HUES6 (cell line): Measurements from ENCODE around the gene UGT1A7.
"Not testable (repeated sequence)": the region's sequence is repeated elsewhere in the genome, so short reads cannot be mapped to it uniquely, and the experiment has no call there.

Source experiments
- H3K27ac ChIP-seq: 2 replicates; pipeline ENCODE4 v1.7.0; 2013; ENCODE audit warnings: low read depth, mild to moderate bottlenecking, low read length, inconsistent platforms
- H3K27me3 ChIP-seq: 2 replicates; pipeline ENCODE4 v1.6.1; 2013; ENCODE audit warnings: low read length; ENCODE audit not compliant: control insufficient read depth, insufficient read depth
- H3K36me3 ChIP-seq: 2 replicates; pipeline ENCODE4 v1.6.1; 2013; ENCODE audit warnings: low read length; ENCODE audit not compliant: control insufficient read depth, insufficient read depth
- H3K4me1 ChIP-seq: 2 replicates; pipeline ENCODE4 v1.6.1; 2013; ENCODE audit warnings: low read length; ENCODE audit not compliant: control insufficient read depth, insufficient read depth
- H3K4me3 ChIP-seq: 2 replicates; pipeline ENCODE4 v1.5.1; 2013; ENCODE audit warnings: low read depth, low read length
- H3K9ac ChIP-seq: one replicate; pipeline ENCODE4 v1.6.1; 2013; ENCODE audit warnings: mild to moderate bottlenecking, low read length
- H3K9me3 ChIP-seq: 2 replicates; pipeline ENCODE4 v1.6.1; 2013; ENCODE audit warnings: low read depth, low read length; ENCODE audit not compliant: control insufficient read depth, insufficient read depth

The UGT1A7 gene

GRCh38 chr2:233713262-233713615 is 31.5 kb downstream of the UGT1A7 start:
- H3K36me3 ChIP-seq = no peaks in the 10 kb centered on the region
- no peak overlapping the region for H3K4me3 ChIP-seq
- H3K9ac ChIP-seq = no peak overlapping the region
- no peak overlapping the region for H3K27ac ChIP-seq
- peaks cover 3% of the 10 kb centered on the region; the same call in 1 of the 2 replicates for H3K4me1 ChIP-seq
- H3K9me3 ChIP-seq = no peaks in the 10 kb centered on the region
- no peaks in the 10 kb centered on the region for H3K27me3 ChIP-seq

GRCh38 chr2:233714121-233714520 is 32.4 kb downstream of the UGT1A7 start:
- Histone ChIP-seq H3K4me1 (peaks cover 3% of the 10 kb centered on the region; the same call in 1 of the 2 replicates), H3K9ac (no peak overlapping the region), H3K36me3 (no peaks in the 10 kb centered on the region), H3K27me3 (no peaks in the 10 kb centered on the region), H3K9me3 (no peaks in the 10 kb centered on the region), H3K27ac (no peak overlapping the region), H3K4me3 (no peak overlapping the region)

GRCh38 chr2:233718552-233718951 is 36.9 kb downstream of the UGT1A7 start, which contains the start of gene UGT1A4:
UGT1A4 (plus strand) TSS chr2:233718736; CDS start chr2:233718821, 85 bp downstream.
- Histone ChIP-seq H3K27me3 (no peaks in the 10 kb centered on the region), H3K4me3 (no peak within 1 kb of the TSS), H3K9ac (no peak within 1 kb of the TSS), H3K27ac (no peak within 1 kb of the TSS), H3K36me3 (no peaks in the 10 kb centered on the region), H3K4me1 (no peaks in the 10 kb centered on the region), H3K9me3 (no peaks in the 10 kb centered on the region)

- Histone ChIP-seq H3K9ac (no peak within 1 kb of the TSS), H3K27me3 (no peaks in the 10 kb centered on the region; the same call in 1 of the 2 replicates), H3K27ac (no peak within 1 kb of the TSS), H3K9me3 (peaks cover 5% of the 10 kb centered on the region; the same call in 1 of the 2 replicates), H3K4me3 (no peak within 1 kb of the TSS), H3K36me3 (no peaks in the 10 kb centered on the region), H3K4me1 (no peaks in the 10 kb centered on the region)
These were observed 47.1 kb downstream of the UGT1A7 start, which contains the start of gene UGT1A3 for GRCh38 chr2:233728723-233729301. UGT1A3 (plus strand) TSS chr2:233729042; CDS start chr2:233729127, 85 bp downstream.

- not testable (repeated sequence) for H3K4me1 ChIP-seq, H3K9ac ChIP-seq, H3K9me3 ChIP-seq, H3K4me3 ChIP-seq, H3K27me3 ChIP-seq, H3K27ac ChIP-seq, H3K36me3 ChIP-seq
These were observed 55.4 kb downstream of the UGT1A7 start for GRCh38 chr2:233736868-233737653.

GRCh38 chr2:233740870-233741269 is 59.2 kb downstream of the UGT1A7 start:
- Histone ChIP-seq H3K9ac (no peak overlapping the region), H3K4me1 (no peaks in the 10 kb centered on the region), H3K9me3 (peaks cover 14% of the 10 kb centered on the region), H3K27me3 (no peaks in the 10 kb centered on the region), H3K36me3 (no peaks in the 10 kb centered on the region), H3K27ac (no peak overlapping the region), H3K4me3 (no peak overlapping the region)

- Histone ChIP-seq H3K27ac (no peak overlapping the region), H3K4me1 (no peaks in the 10 kb centered on the region), H3K9me3 (peaks cover 6% of the 10 kb centered on the region; the same call in 1 of the 2 replicates), H3K4me3 (no peak overlapping the region), H3K27me3 (no peaks in the 10 kb centered on the region), H3K36me3 (no peaks in the 10 kb centered on the region), H3K9ac (no peak overlapping the region)
These were observed 62.0 kb downstream of the UGT1A7 start for GRCh38 chr2:233743464-233744259.

- Histone ChIP-seq H3K27ac (no peak overlapping the region), H3K4me1 (no peaks in the 10 kb centered on the region), H3K9ac (no peak overlapping the region), H3K36me3 (no peaks in the 10 kb centered on the region), H3K4me3 (no peak overlapping the region), H3K27me3 (no peaks in the 10 kb centered on the region), H3K9me3 (peaks cover 10% of the 10 kb centered on the region; the same call in 1 of the 2 replicates)
These were observed 63.5 kb downstream of the UGT1A7 start for GRCh38 chr2:233745073-233745755.

GRCh38 chr2:233745838-233746237 is 64.1 kb downstream of the UGT1A7 start:
- H3K9me3 ChIP-seq = peaks cover 15% of the 10 kb centered on the region
- H3K4me1 ChIP-seq, H3K27ac ChIP-seq, H3K36me3 ChIP-seq, H3K4me3 ChIP-seq, H3K9ac ChIP-seq, H3K27me3 ChIP-seq: not testable (repeated sequence)

GRCh38 chr2:233746475-233747282 is 65.0 kb downstream of the UGT1A7 start:
- H3K27me3 ChIP-seq = no peaks in the 10 kb centered on the region
- peaks cover 23% of the 10 kb centered on the region for H3K9me3 ChIP-seq
- H3K9ac ChIP-seq = no peak overlapping the region
- H3K36me3 ChIP-seq = no peaks in the 10 kb centered on the region
- no peak overlapping the region for H3K4me3 ChIP-seq
- no peaks in the 10 kb centered on the region for H3K4me1 ChIP-seq
- H3K27ac ChIP-seq = no peak overlapping the region
